Measurements from ENCODE around the gene APOM.

APOM gene

GRCh38 chr6:31658158-31658688, 2.5 kb downstream of the APOM start:
- DNase-seq (ENCODE audit: low read depth in 2 of 2): no peak

- DNase-seq (ENCODE audit: low read depth in 2 of 2): no peak
These were observed 3.4 kb downstream of the APOM start for GRCh38 chr6:31658983-31659648.

- DNase-seq (ENCODE audit: low read depth in 2 of 2): no peak
These were observed 4.1 kb downstream of the APOM start for GRCh38 chr6:31659649-31660380.

- peak in 1 of 2 donors; percentile 54 for DNase-seq (ENCODE audit: low read depth in 2 of 2)
These were observed 4.9 kb downstream of the APOM start, which contains the start of gene C6orf47 for GRCh38 chr6:31660381-31661261. Gene C6orf47 (minus strand): TSS chr6:31660778. CDS start chr6:31659947, 831 bp downstream.

GRCh38 chr6:31661262-31662123, 5.8 kb downstream of the APOM start:
- DNase-seq (ENCODE audit: low read depth in 2 of 2): no peak

GRCh38 chr6:31662124-31662723, 6.5 kb downstream of the APOM start:
- no peak for DNase-seq (ENCODE audit: low read depth in 2 of 2)

- DNase-seq (ENCODE audit: low read depth in 2 of 2): no peak
These were observed 7.6 kb downstream of the APOM start for GRCh38 chr6:31663126-31663960.

- DNase-seq (ENCODE audit: low read depth in 2 of 2): no peak
These were observed 8.5 kb downstream of the APOM start for GRCh38 chr6:31663961-31664789.

- DNase-seq (ENCODE audit: low read depth in 2 of 2): peak; percentile 70 to 73
These were observed 9.3 kb downstream of the APOM start, which contains the start of gene GPANK1 for GRCh38 chr6:31664790-31665500. Gene GPANK1 (minus strand): TSS chr6:31664997. CDS start chr6:31664478, 519 bp downstream.

GRCh38 chr6:31665501-31666336, 10.0 kb downstream of the APOM start, which contains the start of gene CSNK2B:
Gene CSNK2B (plus strand): TSS chr6:31666080. CDS start chr6:31666832, 752 bp downstream.
- DNase-seq (ENCODE audit: low read depth in 2 of 2): peak; percentile 91 to 96

GRCh38 chr6:31666337-31666965, 10.8 kb downstream of the APOM start:
- DNase-seq (ENCODE audit: low read depth in 2 of 2): no peak

- no peak for DNase-seq (ENCODE audit: low read depth in 2 of 2)
These were observed 14.0 kb downstream of the APOM start, which contains the start of gene LY6G5B for GRCh38 chr6:31669676-31670075. Gene LY6G5B (plus strand): TSS chr6:31669976. CDS start chr6:31670951, 975 bp downstream.

GRCh38 chr6:31676322-31676903, 20.7 kb downstream of the APOM start:
- no peak for DNase-seq (ENCODE audit: low read depth in 2 of 2)

- DNase-seq (ENCODE audit: low read depth in 2 of 2): no peak
These were observed 21.2 kb downstream of the APOM start for GRCh38 chr6:31676904-31677303.

GRCh38 chr6:31677955-31678354, 22.3 kb downstream of the APOM start:
- DNase-seq (ENCODE audit: low read depth in 2 of 2): no peak
